Lung (tissue), 12 donors: ENCODE data around the gene SMPX. TPM values are rescaled to one million over a fixed set of nuclear protein-coding genes. Genes with fewer than 3 reads are reported as not detected.
A peak's percentile ranks its signal among the peaks of the same experiment; 100 is the strongest.

ENCODE experiments used
- ATAC-seq: fragments of 200-7000 bp; cut with Tn5 transposase; one replicate; pipeline ENCODE4 v1.9.1; 2020; ENCODE audit warnings: moderate number of reproducible peaks; ENCODE audit not compliant: insufficient read depth, low FRiP score
- DNase-seq, 3 donors: peaks; one replicate each; pipeline ENCODE4 v3.0.0-alpha.2; 2013 to 2017
- H3K27ac ChIP-seq, 2 donors: one replicate each; pipeline ENCODE4 v1.5.1; 2013; ENCODE audit warnings: mild to moderate bottlenecking in 2 of 2, moderate library complexity in 2 of 2, control low read depth in 1 of 2, inconsistent platforms in 1 of 2, low read depth in 1 of 2, low read length in 1 of 2
- H3K27me3 ChIP-seq, 3 donors: one replicate each; pipeline ENCODE4 v1.5.1; 2013; ENCODE audit warnings: low read length in 2 of 3; ENCODE audit not compliant: control insufficient read depth in 3 of 3, insufficient read depth in 3 of 3
- H3K36me3 ChIP-seq, 4 donors: one replicate each; pipeline ENCODE4 v1.5.1; 2013; ENCODE audit warnings: low read length in 4 of 4, mild to moderate bottlenecking in 1 of 4, moderate library complexity in 1 of 4; ENCODE audit not compliant: control insufficient read depth in 4 of 4, insufficient read depth in 4 of 4
- H3K4me1 ChIP-seq, 5 donors: one replicate each; pipeline ENCODE4 v1.5.1; 2013; ENCODE audit warnings: low read length in 5 of 5, mild to moderate bottlenecking in 2 of 5, moderate library complexity in 1 of 5; ENCODE audit not compliant: control insufficient read depth in 5 of 5, insufficient read depth in 5 of 5
- H3K4me3 ChIP-seq: one replicate; pipeline ENCODE4 v1.5.1; 2013; ENCODE audit warnings: mild to moderate bottlenecking, control low read depth, moderate library complexity
- H3K9ac ChIP-seq, 2 donors: one replicate each; pipeline ENCODE4 v1.5.1; 2013; ENCODE audit warnings: low read length in 2 of 2, control low read depth in 1 of 2; ENCODE audit not compliant: insufficient read depth in 1 of 2
- H3K9me3 ChIP-seq, 4 donors: one replicate each; pipeline ENCODE4 v1.5.1; 2013; ENCODE audit warnings: low read length in 3 of 4, mild to moderate bottlenecking in 1 of 4, moderate library complexity in 1 of 4; ENCODE audit not compliant: control insufficient read depth in 4 of 4, insufficient read depth in 3 of 4
- CTCF ChIP-seq: IDR thresholded peaks from 2 replicates; pipeline ENCODE4 v1.5.1; 2012; ENCODE audit warnings: mild to moderate bottlenecking; ENCODE audit errors: control extremely low read depth, extremely low read depth
- WGBS, 2 donors: extraction: QIAGEN DNeasy Blood & Tissue Kit; methylation state at CpG; one replicate each; pipeline ENCODE4 v1.1.7; 2013; 5-methylcytosine and 5-hydroxymethylcytosine counted together
- polyA plus RNA-seq, 2 donors: library from polyadenylated mRNA; stranded (reverse); fragments of 200-250 nt; gene quantifications; one replicate each; pipeline ENCODE4 v1.2.1, GENCODE V29; 2013
- total RNA-seq, 2 donors: library from RNA; depleted of rRNA in 1 of 2; stranded (reverse); fragments of >200 nt in 1 of 2; gene quantifications; one replicate each; pipeline ENCODE4 v1.2.1, GENCODE V29; 2014 to 2021
- donor health status: control.
- donor health status: control.
- donor health status: Bipolar disorder and iron deficiency.
- donor health status: healthy.
- donor health status: DM: yes; HTN: yes; CAD: no.

Gene SMPX
- total and polyA plus RNA-seq, 4 donors = 0.08 to 2.3 TPM; not detected in 2

- 61 to 83% methylated on average over 7 of the region's 7 CpGs for WGBS, 2 donors
- Histone ChIP-seq H3K4me3 (no peak overlapping the region), H3K36me3 (no peaks in the 10 kb centered on the region), H3K9me3 (peaks cover 0 to 5% (median 2%) of the 10 kb centered on the region in 4 donors), H3K27me3 (peaks cover 0 to 10% (median 3%) of the 10 kb centered on the region in 3 donors), H3K9ac (no peak overlapping the region), H3K4me1 (peaks cover 0 to 2% (median 0%) of the 10 kb centered on the region in 5 donors), H3K27ac (peak overlapping the region in 1 of 2 donors; percentile 41)
- no peak for TF ChIP-seq CTCF
- ATAC-seq (no peak), DNase-seq (no peak)
Observed at GRCh38 chrX:21711129-21711847, 46.6 kb downstream of the SMPX start.

- no peak for DNase-seq
- no peak overlapping the region for H3K9ac ChIP-seq
- ATAC-seq = no peak
- peaks cover 0 to 6% (median 4%) of the 10 kb centered on the region in 3 donors for H3K27me3 ChIP-seq
- peaks cover 0 to 2% (median 0%) of the 10 kb centered on the region in 5 donors for H3K4me1 ChIP-seq
- H3K27ac ChIP-seq = no peak overlapping the region
- peaks cover 0 to 5% (median 2%) of the 10 kb centered on the region in 4 donors for H3K9me3 ChIP-seq
- no peak for TF ChIP-seq CTCF
- no peaks in the 10 kb centered on the region for H3K36me3 ChIP-seq
- H3K4me3 ChIP-seq = no peak overlapping the region
Observed at GRCh38 chrX:21708116-21708515, 49.8 kb downstream of the SMPX start.

- H3K27ac ChIP-seq = no peak overlapping the region
- TF ChIP-seq CTCF = no peak
- ATAC-seq = no peak
- H3K27me3 ChIP-seq = peaks cover 0 to 4% (median 3%) of the 10 kb centered on the region in 3 donors
- no peak overlapping the region for H3K4me3 ChIP-seq
- H3K9ac ChIP-seq = no peak overlapping the region
- H3K4me1 ChIP-seq = no peaks in the 10 kb centered on the region
- peaks cover 0 to 5% (median 2%) of the 10 kb centered on the region in 4 donors for H3K9me3 ChIP-seq
- no peak for DNase-seq
- WGBS, 2 donors = 61 to 88% methylated on average over 4 of the region's 4 CpGs
- no peaks in the 10 kb centered on the region for H3K36me3 ChIP-seq
Observed at GRCh38 chrX:21705225-21705624, 52.7 kb downstream of the SMPX start.

GRCh38 chrX:21702725-21703124 is 55.2 kb downstream of the SMPX start:
- Histone ChIP-seq H3K9me3 (peaks cover 0 to 3% (median 1%) of the 10 kb centered on the region in 4 donors), H3K27ac (no peak overlapping the region), H3K9ac (no peak overlapping the region), H3K4me1 (no peaks in the 10 kb centered on the region), H3K27me3 (peaks cover 0 to 5% (median 4%) of the 10 kb centered on the region in 3 donors), H3K36me3 (no peaks in the 10 kb centered on the region), H3K4me3 (no peak overlapping the region)
- 68 to 75% methylated on average over 4 of the region's 4 CpGs for WGBS, 2 donors
- ATAC-seq = no peak
- no peak for DNase-seq
- TF ChIP-seq CTCF = no peak
